Superior temporal gyrus (tissue), 1 donor: ENCODE data around the gene ACCS.

ENCODE experiments used
- DNase-seq: peaks from one replicate; pipeline ENCODE4 v3.0.0-alpha.2; 2016; ENCODE audit errors: extremely low spot score

The ACCS gene, protein sequence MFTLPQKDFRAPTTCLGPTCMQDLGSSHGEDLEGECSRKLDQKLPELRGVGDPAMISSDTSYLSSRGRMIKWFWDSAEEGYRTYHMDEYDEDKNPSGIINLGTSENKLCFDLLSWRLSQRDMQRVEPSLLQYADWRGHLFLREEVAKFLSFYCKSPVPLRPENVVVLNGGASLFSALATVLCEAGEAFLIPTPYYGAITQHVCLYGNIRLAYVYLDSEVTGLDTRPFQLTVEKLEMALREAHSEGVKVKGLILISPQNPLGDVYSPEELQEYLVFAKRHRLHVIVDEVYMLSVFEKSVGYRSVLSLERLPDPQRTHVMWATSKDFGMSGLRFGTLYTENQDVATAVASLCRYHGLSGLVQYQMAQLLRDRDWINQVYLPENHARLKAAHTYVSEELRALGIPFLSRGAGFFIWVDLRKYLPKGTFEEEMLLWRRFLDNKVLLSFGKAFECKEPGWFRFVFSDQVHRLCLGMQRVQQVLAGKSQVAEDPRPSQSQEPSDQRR

DNA sequence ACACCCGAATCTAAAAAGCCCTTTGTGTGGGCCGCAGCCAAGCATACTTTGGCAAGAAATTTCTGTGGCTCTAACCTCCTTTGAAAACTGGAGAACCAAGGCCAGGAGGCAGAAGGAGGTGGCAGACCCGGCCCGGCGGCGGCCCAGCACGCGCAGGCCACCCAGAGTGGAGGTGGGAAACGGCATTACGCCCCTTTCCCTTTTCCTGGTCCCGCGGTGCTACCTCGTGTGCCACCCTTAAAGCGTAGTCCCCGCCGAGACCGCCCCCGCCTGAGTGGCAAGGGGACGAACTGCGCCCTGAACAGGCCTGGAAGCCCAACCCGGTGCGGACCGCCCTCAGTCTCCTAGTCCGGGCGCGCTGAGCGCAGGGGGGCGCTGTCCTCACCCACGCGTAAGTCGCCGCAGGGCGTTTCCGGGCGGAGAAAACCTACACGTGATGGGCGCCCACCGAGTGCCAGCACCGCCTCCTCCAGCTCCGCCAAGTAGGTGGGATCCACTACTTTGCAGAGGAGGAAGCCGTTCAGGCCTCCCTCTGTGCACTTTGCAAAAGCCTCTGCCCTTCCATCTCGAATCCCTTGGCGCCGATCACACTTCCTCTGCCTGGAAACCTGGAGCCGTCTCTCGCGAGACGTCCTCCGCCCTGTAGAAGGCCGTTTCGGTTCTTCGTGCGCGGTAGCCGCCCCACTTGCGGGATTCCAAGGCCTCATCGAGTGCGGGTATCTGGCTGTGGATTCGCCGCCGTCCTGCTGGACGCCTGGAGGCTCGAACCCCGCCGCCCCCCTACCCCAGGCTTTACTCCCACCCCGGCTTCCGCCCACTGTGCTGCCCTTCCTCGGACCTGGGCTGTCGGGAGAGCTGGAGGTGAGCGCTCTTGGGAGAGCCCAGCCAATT, at the start of gene ACCS:
Gene ACCS (plus strand): TSS at position 430 of the 891 bp plus-strand sequence. CDS start 1,358 bp downstream, outside the sequence.
- DNase-seq = peak; percentile 81

DNA sequence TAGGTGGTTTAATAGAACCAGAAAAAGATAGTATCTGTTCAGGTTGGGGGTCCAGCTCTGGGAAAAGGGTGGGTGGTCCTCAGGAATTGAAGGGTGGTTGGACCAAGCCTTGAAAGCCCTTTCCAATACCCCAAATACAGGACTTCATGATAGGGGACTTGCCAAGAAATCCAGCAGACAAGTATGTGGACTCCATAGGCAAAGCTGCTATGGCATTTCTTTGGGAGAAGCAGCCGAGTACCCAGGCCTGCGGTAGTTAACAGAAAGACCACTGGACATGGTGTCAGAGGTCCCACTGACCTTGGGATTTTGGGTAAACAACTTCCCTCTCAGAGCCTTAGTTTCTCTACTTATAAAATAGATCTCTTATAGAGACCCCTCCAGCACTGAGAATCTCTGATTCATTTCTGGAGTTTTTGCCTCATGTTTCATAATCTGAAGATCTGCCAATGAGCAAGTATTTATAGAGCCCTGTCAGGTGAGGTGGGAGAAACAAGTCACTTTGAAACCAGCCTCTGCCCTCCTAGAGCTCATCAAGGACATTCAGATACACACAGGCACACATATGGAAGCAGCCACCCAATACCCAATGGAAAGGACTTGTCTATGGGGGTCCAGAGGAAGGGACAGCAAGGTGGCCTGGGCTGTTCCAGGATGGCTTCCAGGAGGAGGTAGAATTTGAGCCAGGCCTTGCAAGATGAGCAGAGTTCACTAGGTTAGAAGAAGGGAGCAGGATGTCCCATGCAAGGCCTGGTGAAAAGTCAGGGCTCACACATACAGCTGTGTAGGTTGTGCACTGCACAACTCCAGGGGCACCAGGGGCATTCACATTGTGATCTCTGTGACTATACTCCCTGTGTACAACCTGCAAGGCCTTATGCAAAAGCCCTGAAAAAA, 49.3 kb upstream of the ACCS start:
- DNase-seq = no peak

- no peak for DNase-seq
These were observed 48.5 kb upstream of the ACCS start for GRCh38 chr11:44017443-44018126.

- DNase-seq = no peak
These were observed 47.9 kb upstream of the ACCS start for GRCh38 chr11:44018127-44018521.

DNA sequence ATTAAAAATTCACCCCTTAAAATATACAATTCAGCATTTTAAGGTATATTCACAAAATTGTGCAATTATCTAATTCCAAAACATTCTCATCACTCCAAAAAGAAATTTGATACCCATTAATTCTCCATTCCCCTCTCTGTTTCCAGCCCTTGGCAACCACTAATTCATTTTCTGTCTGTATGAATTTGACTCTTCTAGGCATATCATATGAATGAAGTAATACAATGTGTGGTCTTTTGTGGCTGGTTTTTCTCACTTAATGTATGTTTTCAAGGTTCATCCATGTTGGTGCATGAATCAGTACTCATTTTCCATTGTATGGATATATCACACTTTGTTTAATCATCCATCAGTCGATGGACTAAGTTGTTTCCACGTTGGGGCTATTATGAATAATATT, 47.2 kb upstream of the ACCS start:
- DNase-seq = no peak

- no peak for DNase-seq
These were observed 41.1 kb upstream of the ACCS start for GRCh38 chr11:44024977-44025376.

DNA sequence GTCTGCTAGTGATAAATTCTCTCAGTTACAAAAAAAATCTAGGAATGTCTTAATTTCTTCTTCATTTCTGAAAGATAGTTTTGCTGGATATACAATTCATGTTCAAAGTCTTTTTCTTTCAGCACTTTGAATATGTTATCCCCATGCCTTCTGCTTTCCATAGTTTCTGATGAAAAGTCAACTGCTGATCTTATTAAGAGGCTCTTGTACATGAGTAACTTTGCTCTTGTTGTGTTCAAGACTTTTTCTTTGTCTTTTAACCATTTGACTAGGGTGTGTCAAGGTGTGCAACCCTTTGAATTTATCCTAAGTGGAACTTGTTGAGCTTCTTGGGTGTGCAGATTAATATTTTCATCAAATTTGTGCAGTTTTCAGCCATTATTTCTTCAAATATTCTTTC, 40.3 kb upstream of the ACCS start:
- no peak for DNase-seq

- DNase-seq = no peak
These were observed 37.7 kb upstream of the ACCS start for GRCh38 chr11:44028401-44028800.

DNA sequence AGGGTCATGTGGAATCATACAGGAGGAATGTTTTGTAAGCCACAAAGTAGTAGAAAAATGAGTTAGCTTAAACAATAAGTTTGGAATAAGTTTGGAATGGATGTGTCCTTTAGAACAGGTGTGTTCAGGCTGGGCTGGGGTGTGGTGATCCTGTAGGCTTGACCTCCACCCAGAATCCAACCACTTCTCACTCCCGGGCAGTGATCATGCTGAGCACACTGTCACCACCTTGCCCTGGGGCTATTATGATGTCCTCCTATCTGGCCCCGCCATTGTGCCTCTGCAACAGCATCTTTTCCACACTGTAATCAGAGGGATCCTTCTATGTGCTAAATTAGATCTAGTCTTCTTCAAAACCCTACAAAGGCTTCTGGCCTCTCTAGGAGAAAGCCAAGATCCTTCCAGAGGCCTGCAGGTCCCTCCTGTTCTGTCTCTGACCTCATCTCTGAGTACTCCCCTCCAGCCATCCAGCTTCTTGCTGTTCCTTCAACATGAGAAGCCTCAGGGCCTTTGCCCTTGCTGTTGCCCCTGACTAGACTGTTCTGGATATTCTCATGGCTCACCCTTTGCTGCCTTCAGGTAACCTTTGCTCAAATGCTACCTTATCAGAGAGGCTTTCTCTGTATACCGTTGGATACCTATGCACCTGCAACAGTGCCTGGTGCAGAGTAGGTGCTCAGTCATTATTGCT, 37.1 kb upstream of the ACCS start:
- no peak for DNase-seq

DNA sequence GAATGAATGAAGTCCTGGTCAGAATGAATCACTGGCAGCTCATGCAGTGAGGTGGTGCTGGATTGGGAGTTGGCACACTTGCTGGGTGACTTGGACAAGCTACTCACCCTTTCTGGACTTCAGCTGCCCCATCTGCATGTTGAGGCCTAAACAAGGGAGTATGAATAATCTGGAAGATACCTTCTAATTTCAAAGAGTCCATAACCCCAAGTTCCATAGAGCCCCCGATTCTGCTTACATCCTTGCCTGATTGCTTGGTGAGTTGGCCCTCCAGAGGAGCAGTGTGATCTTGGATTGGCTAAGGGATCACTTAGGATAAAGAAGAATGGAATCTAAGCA, 36.6 kb upstream of the ACCS start:
- no peak for DNase-seq

GRCh38 chr11:44029977-44030911, 35.8 kb upstream of the ACCS start:
- no peak for DNase-seq

- no peak for DNase-seq
These were observed 35.1 kb upstream of the ACCS start for GRCh38 chr11:44030996-44031395.

DNA sequence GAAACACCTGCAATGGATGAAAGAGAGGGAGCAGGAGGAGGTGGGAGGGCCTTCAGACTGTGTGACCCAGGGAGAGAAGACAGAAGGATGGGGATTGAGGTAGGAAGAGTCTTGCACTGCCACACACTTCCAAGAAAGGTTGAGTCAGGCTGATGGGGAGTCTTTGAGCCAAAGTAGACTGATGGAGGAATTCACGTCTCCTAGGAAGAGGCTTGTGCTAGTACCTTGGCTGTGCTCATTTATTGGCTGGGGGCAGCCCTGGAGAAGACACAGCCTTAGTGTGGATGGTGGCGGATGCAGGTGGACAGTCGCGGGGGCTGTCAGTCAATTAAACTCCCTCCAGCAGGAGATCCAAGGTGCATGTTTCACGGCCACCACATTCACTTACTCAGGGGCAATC, 34.5 kb upstream of the ACCS start:
- DNase-seq = no peak

GRCh38 chr11:44032299-44033085, 33.6 kb upstream of the ACCS start:
- DNase-seq = peak; percentile 53

- peak; percentile 89 for DNase-seq
These were observed 32.6 kb upstream of the ACCS start for GRCh38 chr11:44033411-44033850.

- DNase-seq = no peak
These were observed 32.2 kb upstream of the ACCS start for GRCh38 chr11:44033856-44034255.

- DNase-seq = no peak
These were observed 31.4 kb upstream of the ACCS start for GRCh38 chr11:44034639-44035038.
